ENCODE data around the gene FAF1. TPM values are rescaled to one million over a fixed set of nuclear protein-coding genes. Genes with fewer than 3 reads are reported as not detected.

The FAF1 gene
- total RNA-seq, 2 experiments from 2014 or later: 42.3 to 114 TPM

DNA sequence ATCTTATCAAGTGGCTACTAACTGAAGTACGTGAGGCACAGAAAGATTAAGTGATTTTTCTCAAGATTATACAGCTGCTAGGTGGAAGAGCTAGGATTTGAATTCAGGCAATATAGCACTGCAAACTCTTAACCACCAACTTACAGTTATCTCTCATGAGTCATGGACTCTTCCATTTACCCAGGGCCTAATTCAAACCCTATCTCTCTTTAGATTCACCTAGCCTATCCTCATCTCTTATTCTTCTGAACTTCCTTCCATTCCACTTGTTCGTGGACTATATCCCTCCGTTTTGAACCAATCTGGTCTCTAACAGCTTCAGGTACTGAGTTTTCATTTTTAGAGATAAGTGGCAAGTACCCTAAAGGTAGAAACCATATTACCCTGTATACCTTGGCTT is 444.0 kb downstream of the FAF1 start:
- Histone ChIP-seq H2AFZ (ENCODE audit: low read length) (no peak overlapping the region), H3K9me2 (ENCODE audit: insufficient read depth, low read length) (no peaks in the 10 kb centered on the region), H3K36me3 (ENCODE audit: insufficient read depth, low read length) (peaks cover 17% of the 10 kb centered on the region; the same call in 1 of the 2 replicates), H3K27ac (ENCODE audit: low read depth, low read length, poor library complexity, severe bottlenecking) (no peak overlapping the region), H4K20me1 (ENCODE audit: insufficient read depth, low read length) (no peaks in the 10 kb centered on the region), H3K4me1 (ENCODE audit: insufficient read depth, low read length, poor library complexity, severe bottlenecking) (no peaks in the 10 kb centered on the region), H3K79me2 (ENCODE audit: insufficient read depth, low read depth, low read length) (no peaks in the 10 kb centered on the region), H3K4me2 (ENCODE audit: low read length) (no peak overlapping the region), H3K4me3 (ENCODE audit: low read depth, low read length, poor library complexity, severe bottlenecking) (no peak overlapping the region), H3K9me3 (ENCODE audit: low read length) (no peaks in the 10 kb centered on the region)
- TF ChIP-seq EZH2phosphoT487 (IDR thresholded peaks at IDR 0.05; ENCODE audit: borderline replicate concordance, low read depth, low read length): no peak
- TF ChIP-seq, protein P1, sequence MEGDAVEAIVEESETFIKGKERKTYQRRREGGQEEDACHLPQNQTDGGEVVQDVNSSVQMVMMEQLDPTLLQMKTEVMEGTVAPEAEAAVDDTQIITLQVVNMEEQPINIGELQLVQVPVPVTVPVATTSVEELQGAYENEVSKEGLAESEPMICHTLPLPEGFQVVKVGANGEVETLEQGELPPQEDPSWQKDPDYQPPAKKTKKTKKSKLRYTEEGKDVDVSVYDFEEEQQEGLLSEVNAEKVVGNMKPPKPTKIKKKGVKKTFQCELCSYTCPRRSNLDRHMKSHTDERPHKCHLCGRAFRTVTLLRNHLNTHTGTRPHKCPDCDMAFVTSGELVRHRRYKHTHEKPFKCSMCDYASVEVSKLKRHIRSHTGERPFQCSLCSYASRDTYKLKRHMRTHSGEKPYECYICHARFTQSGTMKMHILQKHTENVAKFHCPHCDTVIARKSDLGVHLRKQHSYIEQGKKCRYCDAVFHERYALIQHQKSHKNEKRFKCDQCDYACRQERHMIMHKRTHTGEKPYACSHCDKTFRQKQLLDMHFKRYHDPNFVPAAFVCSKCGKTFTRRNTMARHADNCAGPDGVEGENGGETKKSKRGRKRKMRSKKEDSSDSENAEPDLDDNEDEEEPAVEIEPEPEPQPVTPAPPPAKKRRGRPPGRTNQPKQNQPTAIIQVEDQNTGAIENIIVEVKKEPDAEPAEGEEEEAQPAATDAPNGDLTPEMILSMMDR (conservative IDR thresholded peaks at IDR 0.05; ENCODE audit: low read length): no peak
- no peak for DNase-seq (ENCODE audit: low spot score)
- ChIA-PET CTCF (ENCODE audit: unreplicated experiment) (no interaction called here), POLR2A (no interaction called here)
- intact Hi-C loops (cut with micrococcal nuclease; ENCODE audit: unreplicated experiment): no loop called here
- BruUV-seq (replicated peaks): no TSS peak

GRCh38 chr1:50508040-50508586 is 452.0 kb downstream of the FAF1 start:
- H3K4me2 ChIP-seq (ENCODE audit: low read length): no peak overlapping the region
- H3K4me1 ChIP-seq (ENCODE audit: insufficient read depth, low read length, poor library complexity, severe bottlenecking): no peaks in the 10 kb centered on the region
- H3K9me3 ChIP-seq (ENCODE audit: low read length): no peaks in the 10 kb centered on the region
- H2AFZ ChIP-seq (ENCODE audit: low read length): no peak overlapping the region
- H3K9me2 ChIP-seq (ENCODE audit: insufficient read depth, low read length): no peaks in the 10 kb centered on the region; the same call in 1 of the 2 replicates
- DNase-seq (ENCODE audit: low spot score): no peak
- H3K36me3 ChIP-seq (ENCODE audit: insufficient read depth, low read length): peaks cover 25% of the 10 kb centered on the region
- intact Hi-C loops (cut with micrococcal nuclease; ENCODE audit: unreplicated experiment): no loop called here
- TF ChIP-seq, protein P1 (conservative IDR thresholded peaks at IDR 0.05; ENCODE audit: low read length): no peak
- no peak for TF ChIP-seq EZH2phosphoT487 (IDR thresholded peaks at IDR 0.05; ENCODE audit: borderline replicate concordance, low read depth, low read length)
- no peak overlapping the region for H3K4me3 ChIP-seq (ENCODE audit: low read depth, low read length, poor library complexity, severe bottlenecking)
- no peaks in the 10 kb centered on the region for H4K20me1 ChIP-seq (ENCODE audit: insufficient read depth, low read length)
- POLR2A ChIA-PET: interaction anchor here (0.5 kb wide), 1 partner anchor 9 kb away, joined by 3 read pairs; no protein-coding TSS in a partner anchor
- BruUV-seq (replicated peaks): no TSS peak
- CTCF ChIA-PET (ENCODE audit: unreplicated experiment): no interaction called here
- H3K27ac ChIP-seq (ENCODE audit: low read depth, low read length, poor library complexity, severe bottlenecking): no peak overlapping the region
- H3K79me2 ChIP-seq (ENCODE audit: insufficient read depth, low read depth, low read length): no peaks in the 10 kb centered on the region

DNA sequence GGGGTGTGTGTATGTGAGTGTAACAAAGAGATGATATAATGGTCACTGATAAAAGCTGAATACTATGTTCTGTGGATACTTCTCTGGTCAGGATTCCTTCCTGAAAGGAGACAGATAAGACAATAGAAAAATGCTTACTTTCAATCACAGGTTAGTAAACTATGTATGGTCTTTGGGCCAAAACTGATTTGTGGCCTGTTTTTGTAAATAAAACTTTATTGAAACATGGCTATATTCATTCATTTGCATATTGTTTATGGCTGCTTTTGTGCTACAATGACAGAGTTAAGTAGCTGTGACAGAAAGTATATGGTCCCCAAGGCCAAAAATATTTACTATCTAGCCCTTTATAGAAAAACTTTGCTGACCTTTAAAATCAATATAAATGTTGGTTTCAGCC is 454.6 kb downstream of the FAF1 start:
- Histone ChIP-seq H3K36me3 (ENCODE audit: insufficient read depth, low read length) (peaks cover 25% of the 10 kb centered on the region), H4K20me1 (ENCODE audit: insufficient read depth, low read length) (no peaks in the 10 kb centered on the region), H3K79me2 (ENCODE audit: insufficient read depth, low read depth, low read length) (no peaks in the 10 kb centered on the region), H3K4me2 (ENCODE audit: low read length) (no peak overlapping the region), H3K9me2 (ENCODE audit: insufficient read depth, low read length) (no peaks in the 10 kb centered on the region; the same call in 1 of the 2 replicates), H3K9me3 (ENCODE audit: low read length) (no peaks in the 10 kb centered on the region), H2AFZ (ENCODE audit: low read length) (no peak overlapping the region), H3K27ac (ENCODE audit: low read depth, low read length, poor library complexity, severe bottlenecking) (no peak overlapping the region), H3K4me3 (ENCODE audit: low read depth, low read length, poor library complexity, severe bottlenecking) (no peak overlapping the region), H3K4me1 (ENCODE audit: insufficient read depth, low read length, poor library complexity, severe bottlenecking) (peaks cover 9% of the 10 kb centered on the region)
- intact Hi-C loops (cut with micrococcal nuclease; ENCODE audit: unreplicated experiment): no loop called here
- ChIA-PET CTCF (ENCODE audit: unreplicated experiment) (no interaction called here), POLR2A (interaction anchor here (0.5 kb wide), 1 partner anchor 73 kb away, joined by 3 read pairs; no protein-coding TSS in a partner anchor)
- no peak for DNase-seq (ENCODE audit: low spot score)
- no TSS peak for BruUV-seq (replicated peaks)
- TF ChIP-seq EZH2phosphoT487 (IDR thresholded peaks at IDR 0.05; ENCODE audit: borderline replicate concordance, low read depth, low read length): no peak
- TF ChIP-seq, protein P1 (conservative IDR thresholded peaks at IDR 0.05; ENCODE audit: low read length): no peak

All from OCI-LY7 (cell line).